ENCODE data around the gene SLC39A1.

Gene SLC39A1

DNA sequence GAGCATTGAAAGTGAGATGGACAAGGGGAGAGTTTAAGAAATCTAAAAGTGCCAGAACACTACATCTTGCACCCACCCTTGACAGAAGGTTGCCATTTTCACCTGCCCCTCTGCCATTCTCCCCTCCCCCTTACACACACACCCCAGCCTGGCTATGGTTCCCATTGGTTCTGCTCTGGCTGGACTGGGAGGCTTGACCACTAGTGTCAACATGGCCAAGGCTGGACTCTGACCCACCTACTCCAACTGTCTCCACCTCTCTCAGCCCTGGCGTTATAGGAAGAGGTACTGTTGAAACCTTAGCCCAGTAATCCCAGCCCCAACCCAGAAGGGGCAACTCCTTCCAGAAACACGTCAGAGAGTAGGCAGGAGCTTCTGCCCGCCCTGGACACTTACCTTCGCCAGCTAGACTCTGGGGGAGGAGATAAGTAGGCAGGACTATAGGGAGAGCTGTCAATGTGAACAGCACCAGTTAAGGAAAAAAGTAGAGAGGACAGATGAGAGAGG lies 9.4 kb downstream of the SLC39A1 start:
- in situ Hi-C loops (cut with HindIII; ENCODE audit: low sequenced_read_pairs): no loop called here

DNA sequence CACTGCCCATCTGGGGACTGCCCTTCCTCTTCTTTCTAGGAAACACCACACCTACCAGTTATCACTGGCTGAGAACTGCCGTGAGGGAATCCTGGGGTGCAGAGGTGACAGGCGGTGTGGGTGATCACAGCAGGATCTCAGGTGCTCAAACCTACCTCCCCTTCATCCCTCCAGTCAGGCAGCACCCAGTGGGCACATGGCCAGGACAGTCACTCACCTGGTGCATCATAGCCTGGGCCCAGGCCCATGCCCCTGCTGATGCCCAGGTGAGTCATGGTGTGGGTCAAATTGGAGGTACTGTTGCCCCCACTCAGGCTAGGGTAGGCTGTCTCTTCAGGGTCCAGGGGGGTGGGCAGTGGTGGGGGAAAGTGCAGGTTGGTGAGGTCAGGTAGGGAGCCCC lies 11.5 kb downstream of the SLC39A1 start:
- in situ Hi-C loops (cut with HindIII; ENCODE audit: low sequenced_read_pairs): no loop called here

- in situ Hi-C loops (cut with HindIII; ENCODE audit: low sequenced_read_pairs): no loop called here
Measured at GRCh38 chr1:153951183-153951582, 12.2 kb downstream of the SLC39A1 start.

DNA sequence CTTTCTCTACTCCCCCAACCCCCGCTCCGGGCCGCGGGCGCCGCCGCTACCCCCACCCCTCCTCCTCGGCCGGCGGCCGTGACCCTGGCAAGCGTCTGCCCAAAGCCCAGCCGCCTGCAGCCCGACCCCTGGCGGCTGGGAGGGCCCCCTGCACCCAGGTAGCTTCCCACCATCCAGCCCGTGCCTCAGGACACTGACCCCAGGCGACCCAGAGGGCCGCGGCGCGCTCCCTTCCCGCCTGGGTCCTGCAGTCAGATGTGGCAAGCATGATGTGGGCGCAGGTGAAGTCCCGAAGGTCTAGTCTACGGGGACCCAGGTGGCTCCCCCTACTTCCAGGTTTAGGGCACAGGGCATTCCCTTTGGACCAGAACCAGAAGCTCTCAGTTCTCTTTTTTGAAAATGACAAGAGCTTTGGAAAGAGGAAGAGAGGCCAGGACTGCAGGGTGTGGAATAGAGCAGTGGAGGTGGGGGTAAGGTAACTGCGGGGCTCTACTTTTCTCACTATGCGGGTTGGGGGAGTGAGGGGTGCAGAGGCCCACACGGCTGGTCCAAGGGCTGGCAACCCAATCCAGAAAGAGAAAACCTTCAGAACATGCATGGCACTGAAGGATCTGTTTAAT lies 16.6 kb downstream of the SLC39A1 start, which contains the start of gene DENND4B:
TSS of gene DENND4B (minus strand) at position 97 of the 620 bp plus-strand sequence. CDS start 2,344 bp downstream, outside the sequence.
- in situ Hi-C loops (cut with HindIII; ENCODE audit: low sequenced_read_pairs): no loop called here

DNA sequence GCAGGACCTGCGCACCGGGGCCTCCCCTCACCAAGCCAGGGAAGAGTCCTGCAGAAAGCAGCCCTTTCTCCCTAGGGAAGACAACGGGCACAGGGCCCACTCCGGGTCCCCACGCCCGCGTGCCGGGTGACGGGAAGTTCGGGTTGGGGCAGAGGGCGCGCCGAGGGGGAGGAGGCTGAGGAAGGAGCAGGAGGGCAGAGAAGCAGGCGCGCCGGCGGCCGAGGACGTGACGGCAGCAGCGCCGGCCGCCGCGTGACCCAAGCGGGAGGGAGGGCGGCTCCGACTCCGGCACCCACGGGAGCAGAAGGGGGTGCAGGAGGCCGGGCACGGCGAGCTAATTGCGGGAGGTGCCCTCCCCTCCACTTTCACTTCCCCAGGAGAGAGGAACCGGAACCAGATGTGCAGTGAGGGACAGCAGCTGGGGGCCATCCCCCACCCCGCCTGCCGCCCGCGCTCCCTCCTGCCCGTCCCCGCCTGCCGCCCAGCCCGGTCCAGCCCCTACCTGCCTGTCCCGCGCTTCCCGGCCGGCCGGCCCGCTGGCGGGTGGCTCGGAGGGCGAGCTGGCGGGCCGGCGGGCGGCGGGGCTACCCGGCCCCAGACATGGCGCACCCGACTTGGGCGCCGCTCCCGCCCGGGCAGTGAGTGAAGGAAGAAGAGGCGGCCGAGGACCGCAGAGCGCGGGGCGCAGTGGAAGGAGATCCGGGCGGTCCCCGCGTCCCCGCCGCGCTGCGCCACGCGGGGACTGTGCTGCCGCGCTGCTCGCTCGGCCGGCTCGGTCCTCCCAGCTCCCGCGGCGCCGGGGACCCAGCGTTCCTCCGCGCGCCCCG lies 17.3 kb downstream of the SLC39A1 start:
- in situ Hi-C loops (cut with HindIII; ENCODE audit: low sequenced_read_pairs): no loop called here

- in situ Hi-C loops (cut with HindIII; ENCODE audit: low sequenced_read_pairs): no loop called here
Measured at GRCh38 chr1:153945131-153945794, 18.1 kb downstream of the SLC39A1 start.

DNA sequence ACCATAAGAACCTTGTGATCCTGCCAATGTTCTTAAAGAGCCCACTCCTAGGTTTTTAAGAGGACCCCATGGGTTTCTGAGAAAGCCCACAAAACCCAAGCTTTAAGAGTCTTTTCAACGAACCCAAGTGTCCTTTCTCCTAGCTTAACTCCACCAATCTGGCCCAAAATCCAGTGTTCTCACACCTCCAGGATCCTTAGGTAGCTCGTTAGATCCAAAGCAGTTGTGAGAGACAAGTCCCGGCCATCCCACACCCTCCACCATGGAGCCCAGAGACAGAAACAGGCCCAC lies 18.6 kb downstream of the SLC39A1 start:
- in situ Hi-C loops (cut with HindIII; ENCODE audit: low sequenced_read_pairs): no loop called here

GRCh38 chr1:153944005-153944826 lies 19.1 kb downstream of the SLC39A1 start:
- in situ Hi-C loops (cut with HindIII; ENCODE audit: low sequenced_read_pairs): no loop called here

DNA sequence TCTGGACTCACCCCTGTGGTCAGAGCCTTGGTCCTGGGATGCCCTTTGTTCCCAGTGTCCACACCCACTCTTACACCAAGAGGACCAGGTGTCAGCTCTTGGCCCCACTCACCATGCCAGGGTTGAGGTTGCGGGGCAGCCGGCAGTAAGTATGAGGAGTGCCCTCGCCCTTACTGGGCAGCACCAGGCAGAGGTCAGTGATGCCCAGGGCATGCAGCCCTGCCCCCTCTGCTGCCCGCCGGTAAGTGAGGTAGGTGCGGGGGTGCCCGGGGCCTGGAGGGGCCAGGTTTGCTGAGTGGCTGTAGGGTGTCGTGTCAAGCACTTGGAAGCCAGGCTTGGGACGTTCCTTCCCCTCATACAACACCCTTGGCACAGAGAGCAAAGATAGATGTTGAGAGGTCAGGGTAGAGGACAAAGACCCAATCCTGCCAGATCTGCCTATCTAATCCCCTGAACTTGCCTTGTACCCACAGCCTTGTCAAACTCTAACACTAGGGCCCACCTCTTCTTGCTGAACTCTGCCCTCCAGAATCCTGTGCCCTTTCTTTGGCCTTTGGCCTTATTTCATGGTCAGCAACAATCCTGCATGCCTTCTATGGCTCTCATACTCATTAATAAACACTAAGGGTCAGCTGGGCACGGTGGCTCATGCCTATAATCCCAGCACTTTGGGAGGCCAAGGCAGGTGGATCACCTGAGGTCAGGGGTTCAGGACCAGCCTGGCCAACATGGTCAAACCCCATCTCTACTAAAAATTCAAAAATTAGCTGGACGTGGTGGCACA lies 20.4 kb downstream of the SLC39A1 start:
- in situ Hi-C loops (cut with HindIII; ENCODE audit: low sequenced_read_pairs): no loop called here

GRCh38 chr1:153941826-153942725 lies 21.3 kb downstream of the SLC39A1 start:
- in situ Hi-C loops (cut with HindIII; ENCODE audit: low sequenced_read_pairs): no loop called here

DNA sequence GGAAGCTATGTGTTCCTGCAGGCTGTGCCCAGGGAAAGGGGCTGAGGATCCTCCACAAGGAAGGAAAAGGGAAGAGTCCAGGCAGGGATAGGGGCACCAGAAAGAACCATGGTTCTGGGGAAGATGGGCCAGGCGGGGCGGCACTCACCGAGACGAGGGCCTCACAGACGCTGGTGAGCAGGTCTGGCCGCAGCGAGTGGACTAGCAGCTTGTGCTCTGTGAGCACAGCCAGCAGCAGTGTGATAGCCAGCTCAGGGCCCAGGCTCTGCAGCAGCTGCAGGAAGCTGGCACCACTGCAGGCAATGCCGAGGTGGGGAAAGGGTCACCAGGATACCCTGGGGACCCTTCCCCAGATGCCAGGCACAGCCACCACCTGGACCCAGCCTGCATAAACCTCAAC lies 22.6 kb downstream of the SLC39A1 start:
- in situ Hi-C loops (cut with HindIII; ENCODE audit: low sequenced_read_pairs): no loop called here

- in situ Hi-C loops (cut with HindIII; ENCODE audit: low sequenced_read_pairs): no loop called here
Measured at GRCh38 chr1:153939476-153939875, 23.9 kb downstream of the SLC39A1 start.

DNA sequence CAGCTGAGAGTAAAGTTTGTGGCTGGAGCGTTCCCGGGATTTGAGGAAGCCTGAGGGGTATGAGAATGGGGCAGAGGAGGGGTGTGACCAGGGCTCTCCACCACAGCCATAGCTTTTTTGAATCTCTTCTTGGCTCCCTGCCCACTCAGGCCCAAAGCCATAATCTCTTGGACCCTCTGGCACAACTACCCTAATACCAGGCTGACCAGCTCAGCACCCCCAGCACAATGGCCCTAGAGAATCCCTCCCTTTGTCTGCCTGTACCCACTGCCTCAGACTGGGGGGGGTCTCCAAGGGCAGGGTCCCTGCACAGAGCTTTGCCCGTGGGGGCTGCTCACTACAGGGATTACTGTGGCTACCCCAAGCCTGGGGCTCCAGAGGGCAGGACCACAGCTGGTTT lies 24.3 kb downstream of the SLC39A1 start:
- in situ Hi-C loops (cut with HindIII; ENCODE audit: low sequenced_read_pairs): no loop called here

- in situ Hi-C loops (cut with HindIII; ENCODE audit: low sequenced_read_pairs): no loop called here
Measured at GRCh38 chr1:153937331-153937730, 26.0 kb downstream of the SLC39A1 start.

DNA sequence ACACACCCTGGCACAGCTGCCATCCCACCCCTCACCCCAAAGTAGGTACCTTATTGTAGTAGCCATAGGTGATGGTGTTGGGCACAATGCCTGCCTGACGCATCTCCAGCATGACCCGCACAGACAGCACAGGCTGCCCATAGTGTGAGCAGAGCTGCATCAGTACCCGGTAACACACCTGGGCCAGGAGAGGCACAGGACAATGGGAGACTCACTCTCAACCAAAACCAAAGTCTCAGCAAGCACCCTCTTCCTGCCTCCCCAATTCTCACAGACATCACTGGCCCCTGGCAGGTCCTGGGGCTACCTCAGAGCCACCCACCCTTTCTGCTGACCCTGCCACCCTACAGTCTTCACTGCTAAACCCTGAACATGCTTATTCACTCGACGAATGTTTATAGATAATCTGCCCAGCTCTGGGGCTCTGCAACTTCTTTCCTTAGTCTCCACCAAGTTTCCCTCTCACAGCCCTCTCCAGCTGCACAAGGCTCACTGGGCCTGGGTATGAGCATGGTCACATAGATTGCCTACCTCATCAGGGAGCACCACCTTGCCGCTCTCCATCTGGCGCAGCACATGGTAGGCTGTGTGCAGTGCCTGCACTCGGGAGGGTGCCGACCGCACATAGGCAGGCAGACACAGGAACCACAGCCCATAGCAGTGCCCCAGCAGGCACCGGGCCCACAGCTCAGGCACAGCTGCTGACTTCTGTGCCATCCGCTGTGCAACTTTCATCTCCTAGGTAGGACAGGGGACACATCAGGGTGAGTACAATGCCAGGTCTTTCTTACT lies 27.1 kb downstream of the SLC39A1 start:
- in situ Hi-C loops (cut with HindIII; ENCODE audit: low sequenced_read_pairs): no loop called here

DNA sequence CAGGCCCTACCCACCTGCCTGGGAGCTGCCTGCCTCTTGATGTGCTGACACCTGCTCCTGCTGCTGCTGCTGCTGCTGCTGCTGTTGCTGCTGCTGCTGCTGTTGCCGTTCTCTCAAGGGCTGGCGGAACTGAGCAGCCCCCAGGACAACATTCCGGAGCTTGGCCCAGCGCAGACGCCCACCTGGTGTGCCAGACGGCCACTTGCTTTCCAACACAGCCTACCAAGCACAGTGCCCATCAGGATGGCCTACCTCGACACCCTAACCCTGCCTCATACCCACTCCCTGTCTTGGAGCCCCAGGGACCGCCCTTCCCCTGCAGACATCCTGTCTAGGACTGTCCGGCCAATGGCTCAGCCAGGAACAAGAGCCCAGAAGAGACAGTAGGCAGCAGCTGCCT lies 28.6 kb downstream of the SLC39A1 start:
- in situ Hi-C loops (cut with HindIII; ENCODE audit: low sequenced_read_pairs): no loop called here

- in situ Hi-C loops (cut with HindIII; ENCODE audit: low sequenced_read_pairs): no loop called here
Measured at GRCh38 chr1:153933955-153934354, 29.4 kb downstream of the SLC39A1 start.

DNA sequence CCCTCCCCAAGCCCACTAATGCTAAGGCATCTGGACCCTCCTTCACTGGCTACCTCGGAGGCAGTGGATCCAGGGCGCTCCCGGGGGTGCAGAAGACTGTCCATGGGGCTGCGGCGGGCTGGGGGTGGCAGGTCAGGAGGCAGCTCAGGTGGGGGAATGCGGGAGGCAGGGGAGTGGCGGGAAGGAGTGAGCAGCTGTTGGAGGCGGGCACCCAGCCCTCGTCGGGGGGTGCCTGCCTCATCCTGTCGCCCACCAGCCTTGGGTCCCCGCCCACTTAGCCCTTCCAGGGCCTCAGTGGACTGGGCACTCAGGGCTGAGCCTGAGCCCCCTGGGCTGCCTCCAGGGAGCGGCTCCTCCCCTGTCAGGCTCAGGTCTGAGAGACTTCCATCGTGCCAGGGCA lies 29.9 kb downstream of the SLC39A1 start:
- in situ Hi-C loops (cut with HindIII; ENCODE audit: low sequenced_read_pairs): no loop called here

Data from DLD1 (cell line).